ENCODE measurements around the gene ATP2B3. TPM values are rescaled to one million over a fixed set of nuclear protein-coding genes. Genes with fewer than 3 reads are reported as not detected.

The ATP2B3 gene
- total and polyA plus RNA-seq, 4 donors: 11.8 to 20.1 (median 16.6) TPM

DNA sequence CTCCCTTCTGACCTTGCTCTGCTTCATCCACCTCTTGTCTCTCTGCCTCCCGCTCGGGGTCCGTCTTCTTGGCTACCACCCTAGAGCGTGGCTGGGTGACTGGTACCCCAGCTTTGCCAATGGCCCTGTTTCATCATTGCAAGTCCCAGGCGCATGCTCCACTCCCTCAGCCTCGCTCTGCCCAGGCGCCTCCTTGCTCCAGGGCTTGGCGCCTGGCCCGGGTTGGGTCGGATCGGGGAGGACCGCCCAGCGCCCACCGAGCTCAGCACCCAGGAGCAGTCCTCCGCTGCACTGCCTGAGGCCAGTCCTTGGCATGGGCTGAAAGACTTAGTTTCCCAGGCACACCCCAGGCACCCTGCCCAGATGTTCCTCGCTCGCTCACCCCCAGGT is 22.1 kb upstream of the ATP2B3 start:
- DNase-seq (ENCODE audit: low read depth in 4 of 6, low spot score in 6 of 6): peak in 1 of 6 donors; percentile 55
- Histone ChIP-seq H3K4me3 (ENCODE audit: low read depth, low read length) (peak overlapping the region; percentile 42), H3K4me1 (ENCODE audit: control insufficient read depth, insufficient read depth, low read length) (peaks cover 73% of the 10 kb centered on the region), H3K36me3 (ENCODE audit: control insufficient read depth, insufficient read depth, low read length) (no peaks in the 10 kb centered on the region), H3K27ac (ENCODE audit: low read depth, low read length) (no peak overlapping the region), H3K27me3 (ENCODE audit: control insufficient read depth, insufficient read depth, low read length) (peaks cover 4% of the 10 kb centered on the region), H3K9me3 (ENCODE audit: control insufficient read depth, insufficient read depth, low read length) (no peaks in the 10 kb centered on the region)
- 58% methylated on average over 17 of the region's 17 CpGs for WGBS (ENCODE audit: insufficient coverage)

DNA sequence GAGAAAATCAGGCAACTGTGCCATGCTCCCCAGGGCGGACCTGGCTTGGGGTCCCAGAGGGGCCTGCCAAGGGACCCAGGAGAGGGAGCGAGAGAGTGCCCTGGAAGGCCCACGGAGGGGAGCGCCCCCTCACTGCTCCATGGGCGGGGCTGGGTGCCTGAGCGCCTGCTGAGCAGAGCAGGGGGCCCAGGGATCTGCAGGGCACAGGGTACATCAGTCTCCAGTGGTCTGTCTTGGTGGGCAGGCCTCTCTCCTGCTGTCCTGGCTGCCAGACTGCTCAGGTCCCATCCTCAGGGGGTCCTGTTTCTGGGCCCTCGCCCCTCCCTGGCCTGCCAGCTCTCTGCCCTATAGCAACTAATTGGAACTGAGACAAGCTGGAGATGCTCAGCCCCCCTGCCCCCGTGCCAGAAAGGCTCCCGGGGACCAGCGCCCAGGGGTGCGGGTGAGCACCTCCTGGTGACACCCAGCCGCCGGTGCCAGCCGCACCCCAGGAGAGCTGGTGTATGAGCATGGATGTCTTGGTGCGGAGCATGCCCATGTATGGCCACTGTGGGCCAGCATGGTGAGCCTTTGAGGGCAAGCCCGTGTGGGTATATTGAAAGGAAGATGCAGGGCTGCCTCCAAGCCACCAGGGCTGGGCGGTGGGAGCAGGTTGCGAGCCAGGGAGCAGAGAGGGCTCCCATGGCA is 21.4 kb upstream of the ATP2B3 start:
- no peaks in the 10 kb centered on the region for H3K9me3 ChIP-seq (ENCODE audit: control insufficient read depth, insufficient read depth, low read length)
- peak overlapping the region; percentile 33 for H3K27ac ChIP-seq (ENCODE audit: low read depth, low read length)
- H3K4me3 ChIP-seq (ENCODE audit: low read depth, low read length): peak overlapping the region; percentile 42
- no peak for DNase-seq (ENCODE audit: low read depth in 4 of 6, low spot score in 6 of 6)
- H3K36me3 ChIP-seq (ENCODE audit: control insufficient read depth, insufficient read depth, low read length): no peaks in the 10 kb centered on the region
- peaks cover 4% of the 10 kb centered on the region for H3K27me3 ChIP-seq (ENCODE audit: control insufficient read depth, insufficient read depth, low read length)
- peaks cover 72% of the 10 kb centered on the region for H3K4me1 ChIP-seq (ENCODE audit: control insufficient read depth, insufficient read depth, low read length)
- WGBS (ENCODE audit: insufficient coverage): 75% methylated on average over 18 of the region's 18 CpGs

DNA sequence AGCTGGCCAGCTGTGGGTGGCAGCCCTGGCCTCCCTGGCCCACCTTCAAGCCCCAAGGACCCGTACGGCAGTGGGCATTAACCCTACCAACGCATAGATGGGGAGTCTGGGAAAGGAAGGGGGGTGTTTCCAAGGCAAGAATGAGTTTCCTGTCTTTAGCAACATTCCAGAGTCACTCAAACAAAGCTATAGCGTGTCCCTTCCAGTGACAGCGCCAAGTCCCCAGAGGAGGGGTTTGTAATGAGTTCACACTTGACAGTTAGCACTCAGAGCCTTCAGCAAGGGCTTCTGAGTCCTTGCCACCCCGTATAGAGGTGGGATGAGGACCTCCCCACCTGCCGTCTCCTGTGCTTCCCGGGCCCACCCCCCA is 20.9 kb upstream of the ATP2B3 start:
- no CpG with 5 or more reads among the region's 8 CpGs for WGBS (ENCODE audit: insufficient coverage)
- peak overlapping the region; percentile 33 for H3K27ac ChIP-seq (ENCODE audit: low read depth, low read length)
- peak overlapping the region; percentile 42 for H3K4me3 ChIP-seq (ENCODE audit: low read depth, low read length)
- no peak for DNase-seq (ENCODE audit: low read depth in 4 of 6, low spot score in 6 of 6)
- no peaks in the 10 kb centered on the region for H3K9me3 ChIP-seq (ENCODE audit: control insufficient read depth, insufficient read depth, low read length)
- peaks cover 4% of the 10 kb centered on the region for H3K27me3 ChIP-seq (ENCODE audit: control insufficient read depth, insufficient read depth, low read length)
- H3K4me1 ChIP-seq (ENCODE audit: control insufficient read depth, insufficient read depth, low read length): peaks cover 72% of the 10 kb centered on the region
- no peaks in the 10 kb centered on the region for H3K36me3 ChIP-seq (ENCODE audit: control insufficient read depth, insufficient read depth, low read length)

DNA sequence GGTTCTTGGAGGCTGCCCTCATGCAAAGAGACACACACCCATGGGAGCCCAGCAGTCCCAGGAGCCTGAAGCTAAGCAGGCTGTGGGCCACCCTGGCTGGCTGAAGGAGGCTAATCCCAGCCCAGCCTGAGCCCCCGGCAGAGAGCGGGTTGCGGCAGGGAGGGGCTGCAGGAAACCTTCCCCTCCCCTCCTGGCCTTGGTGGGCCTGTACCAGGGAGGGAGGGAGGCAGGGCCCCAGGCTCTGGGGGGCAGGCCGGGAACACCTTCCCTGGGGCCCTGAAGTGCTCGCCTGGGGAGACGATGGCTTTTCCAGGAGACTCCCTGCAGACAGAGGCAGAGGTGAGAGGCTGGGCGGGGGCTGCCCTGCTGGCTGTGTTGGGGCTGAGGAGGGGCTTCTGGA is 19.0 kb upstream of the ATP2B3 start:
- DNase-seq (ENCODE audit: low read depth in 4 of 6, low spot score in 6 of 6): no peak
- H3K36me3 ChIP-seq (ENCODE audit: control insufficient read depth, insufficient read depth, low read length): peaks cover 4% of the 10 kb centered on the region
- 58% methylated on average over 4 of the region's 7 CpGs for WGBS (ENCODE audit: insufficient coverage)
- H3K9me3 ChIP-seq (ENCODE audit: control insufficient read depth, insufficient read depth, low read length): no peaks in the 10 kb centered on the region
- H3K27me3 ChIP-seq (ENCODE audit: control insufficient read depth, insufficient read depth, low read length): peaks cover 4% of the 10 kb centered on the region
- H3K4me1 ChIP-seq (ENCODE audit: control insufficient read depth, insufficient read depth, low read length): peaks cover 72% of the 10 kb centered on the region
- no peak overlapping the region for H3K27ac ChIP-seq (ENCODE audit: low read depth, low read length)
- H3K4me3 ChIP-seq (ENCODE audit: low read depth, low read length): no peak overlapping the region

DNA sequence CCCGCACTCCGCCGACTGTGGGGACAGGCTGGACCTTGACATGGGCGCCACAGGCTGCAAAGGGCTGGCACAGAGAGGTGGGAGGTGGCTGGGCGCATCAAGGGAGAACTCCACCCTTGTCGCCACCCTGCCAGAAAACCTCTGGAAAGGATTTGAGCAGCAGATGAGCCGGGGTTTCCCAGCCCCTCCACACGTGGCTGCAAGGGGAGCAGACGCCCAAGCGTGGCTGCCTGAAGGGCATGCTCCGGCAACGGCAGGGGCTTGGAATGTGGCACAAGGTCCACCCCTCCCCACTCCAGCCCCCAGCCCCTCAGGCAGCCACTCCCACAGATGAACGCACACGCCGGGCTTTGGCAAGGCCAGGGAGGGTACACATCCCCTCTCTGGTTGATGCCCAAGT is 18.1 kb upstream of the ATP2B3 start:
- Histone ChIP-seq H3K4me3 (ENCODE audit: low read depth, low read length) (no peak overlapping the region), H3K27ac (ENCODE audit: low read depth, low read length) (no peak overlapping the region), H3K27me3 (ENCODE audit: control insufficient read depth, insufficient read depth, low read length) (peaks cover 4% of the 10 kb centered on the region), H3K9me3 (ENCODE audit: control insufficient read depth, insufficient read depth, low read length) (no peaks in the 10 kb centered on the region), H3K4me1 (ENCODE audit: control insufficient read depth, insufficient read depth, low read length) (peaks cover 63% of the 10 kb centered on the region), H3K36me3 (ENCODE audit: control insufficient read depth, insufficient read depth, low read length) (peaks cover 4% of the 10 kb centered on the region)
- WGBS (ENCODE audit: insufficient coverage): 65% methylated on average over 15 of the region's 15 CpGs
- no peak for DNase-seq (ENCODE audit: low read depth in 4 of 6, low spot score in 6 of 6)

DNA sequence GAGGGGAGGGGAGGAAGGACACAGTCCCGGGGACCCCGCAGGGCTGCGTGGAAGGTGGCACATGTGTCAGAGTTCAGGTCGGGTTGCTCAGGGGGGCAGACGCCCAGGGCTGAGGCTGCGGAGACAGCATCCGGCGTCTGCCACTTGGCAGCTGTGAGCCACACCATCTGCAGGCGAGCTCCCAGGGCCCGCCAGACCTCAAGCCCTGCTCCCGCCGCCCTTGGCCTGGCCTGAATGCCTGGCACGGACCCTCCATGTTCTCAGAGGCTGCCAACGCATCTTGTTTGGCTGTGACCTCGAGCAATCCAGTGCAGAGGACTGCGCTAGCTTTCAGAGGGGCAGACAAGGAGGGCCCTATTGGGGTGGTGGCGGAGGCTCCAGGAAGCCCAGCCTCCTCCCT is 17.6 kb upstream of the ATP2B3 start:
- no peak overlapping the region for H3K27ac ChIP-seq (ENCODE audit: low read depth, low read length)
- no peak overlapping the region for H3K4me3 ChIP-seq (ENCODE audit: low read depth, low read length)
- H3K9me3 ChIP-seq (ENCODE audit: control insufficient read depth, insufficient read depth, low read length): no peaks in the 10 kb centered on the region
- peak in 1 of 6 donors; percentile 69 for DNase-seq (ENCODE audit: low read depth in 4 of 6, low spot score in 6 of 6)
- WGBS (ENCODE audit: insufficient coverage): 62% methylated on average over 16 of the region's 17 CpGs
- H3K4me1 ChIP-seq (ENCODE audit: control insufficient read depth, insufficient read depth, low read length): peaks cover 60% of the 10 kb centered on the region
- peaks cover 3% of the 10 kb centered on the region for H3K27me3 ChIP-seq (ENCODE audit: control insufficient read depth, insufficient read depth, low read length)
- peaks cover 4% of the 10 kb centered on the region for H3K36me3 ChIP-seq (ENCODE audit: control insufficient read depth, insufficient read depth, low read length)

DNA sequence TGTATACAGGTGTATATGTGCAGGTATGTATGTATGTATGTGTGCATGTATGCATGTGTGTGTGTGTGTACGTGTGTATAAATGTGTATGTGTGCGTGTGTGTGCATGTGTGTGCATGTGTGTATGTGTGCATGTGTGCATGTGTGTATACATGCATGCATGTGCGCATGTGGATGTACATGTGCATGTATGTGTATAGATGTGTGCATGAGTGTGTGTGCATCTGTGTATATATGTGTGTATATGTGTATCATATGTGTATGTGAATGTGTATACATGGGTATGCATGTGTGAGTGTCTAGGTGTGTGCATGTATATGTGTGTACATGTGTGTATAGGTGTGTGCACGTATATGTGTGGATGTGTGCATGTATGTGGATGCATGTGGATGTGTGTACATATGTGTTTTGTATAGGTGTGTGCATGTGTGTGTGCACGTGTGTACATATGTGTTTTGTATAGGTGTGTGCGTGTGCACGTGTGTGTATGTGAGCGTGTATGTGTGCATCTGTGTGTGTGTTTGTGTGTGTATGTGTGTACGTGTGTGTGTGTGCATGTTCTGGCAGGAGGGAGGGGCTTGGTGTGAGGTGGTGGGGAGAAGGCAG is 16.7 kb upstream of the ATP2B3 start:
- H3K36me3 ChIP-seq (ENCODE audit: control insufficient read depth, insufficient read depth, low read length): peaks cover 4% of the 10 kb centered on the region
- H3K9me3 ChIP-seq (ENCODE audit: control insufficient read depth, insufficient read depth, low read length): no peaks in the 10 kb centered on the region
- no peak overlapping the region for H3K27ac ChIP-seq (ENCODE audit: low read depth, low read length)
- 92% methylated on average over 9 of the region's 9 CpGs for WGBS (ENCODE audit: insufficient coverage)
- H3K4me1 ChIP-seq (ENCODE audit: control insufficient read depth, insufficient read depth, low read length): peaks cover 51% of the 10 kb centered on the region
- DNase-seq (ENCODE audit: low read depth in 4 of 6, low spot score in 6 of 6): no peak
- H3K27me3 ChIP-seq (ENCODE audit: control insufficient read depth, insufficient read depth, low read length): peaks cover 2% of the 10 kb centered on the region
- H3K4me3 ChIP-seq (ENCODE audit: low read depth, low read length): no peak overlapping the region

DNA sequence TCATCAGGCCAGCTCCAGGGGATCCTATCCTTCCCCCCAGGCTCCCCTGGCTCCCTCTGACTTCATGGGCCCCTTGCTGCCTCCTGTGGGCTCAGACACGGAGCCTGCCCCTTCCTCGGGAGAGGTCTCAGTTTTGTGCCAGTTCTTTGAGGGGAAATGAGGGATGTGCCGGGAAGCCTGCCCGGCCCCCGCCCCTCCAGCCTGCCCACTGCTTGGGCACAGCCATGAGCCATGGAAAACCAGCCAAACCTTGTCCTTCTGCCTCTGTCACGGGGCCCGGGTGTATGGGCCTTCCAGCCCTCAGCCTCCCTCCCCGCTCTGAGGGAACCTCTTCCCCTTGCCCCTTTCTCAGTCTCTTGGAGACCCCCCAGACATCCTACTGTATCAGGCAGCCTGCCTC is 15.9 kb upstream of the ATP2B3 start:
- Histone ChIP-seq H3K4me1 (ENCODE audit: control insufficient read depth, insufficient read depth, low read length) (peaks cover 43% of the 10 kb centered on the region), H3K27me3 (ENCODE audit: control insufficient read depth, insufficient read depth, low read length) (no peaks in the 10 kb centered on the region), H3K27ac (ENCODE audit: low read depth, low read length) (no peak overlapping the region), H3K9me3 (ENCODE audit: control insufficient read depth, insufficient read depth, low read length) (no peaks in the 10 kb centered on the region), H3K36me3 (ENCODE audit: control insufficient read depth, insufficient read depth, low read length) (peaks cover 4% of the 10 kb centered on the region), H3K4me3 (ENCODE audit: low read depth, low read length) (no peak overlapping the region)
- WGBS (ENCODE audit: insufficient coverage): 72% methylated on average over 7 of the region's 8 CpGs
- DNase-seq (ENCODE audit: low read depth in 4 of 6, low spot score in 6 of 6): peak in 1 of 6 donors; percentile 61

DNA sequence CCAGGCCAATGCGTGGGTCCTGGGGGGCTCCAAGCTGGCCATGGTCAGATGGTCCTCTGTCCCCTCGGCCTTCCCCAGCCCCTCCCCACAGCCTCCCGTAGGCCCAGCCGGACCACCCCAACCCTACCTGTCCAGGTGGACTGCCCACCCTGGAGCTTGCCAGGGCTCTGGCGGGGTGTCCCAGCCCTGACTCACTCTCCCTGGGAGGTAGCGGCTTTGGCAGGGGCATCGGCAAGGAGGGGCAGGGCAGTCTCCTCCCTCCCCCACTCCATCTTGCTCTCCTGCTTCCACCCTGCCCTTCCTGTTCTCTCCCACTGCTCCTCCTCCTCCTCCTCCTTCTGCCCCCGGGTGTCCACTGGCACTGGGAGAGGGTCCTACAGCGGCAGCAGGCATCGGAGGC is 15.3 kb upstream of the ATP2B3 start:
- H3K9me3 ChIP-seq (ENCODE audit: control insufficient read depth, insufficient read depth, low read length): no peaks in the 10 kb centered on the region
- H3K27me3 ChIP-seq (ENCODE audit: control insufficient read depth, insufficient read depth, low read length): no peaks in the 10 kb centered on the region
- no peak overlapping the region for H3K4me3 ChIP-seq (ENCODE audit: low read depth, low read length)
- WGBS (ENCODE audit: insufficient coverage): 81% methylated on average over 9 of the region's 10 CpGs
- peaks cover 42% of the 10 kb centered on the region for H3K4me1 ChIP-seq (ENCODE audit: control insufficient read depth, insufficient read depth, low read length)
- peaks cover 4% of the 10 kb centered on the region for H3K36me3 ChIP-seq (ENCODE audit: control insufficient read depth, insufficient read depth, low read length)
- no peak for DNase-seq (ENCODE audit: low read depth in 4 of 6, low spot score in 6 of 6)
- no peak overlapping the region for H3K27ac ChIP-seq (ENCODE audit: low read depth, low read length)

DNA sequence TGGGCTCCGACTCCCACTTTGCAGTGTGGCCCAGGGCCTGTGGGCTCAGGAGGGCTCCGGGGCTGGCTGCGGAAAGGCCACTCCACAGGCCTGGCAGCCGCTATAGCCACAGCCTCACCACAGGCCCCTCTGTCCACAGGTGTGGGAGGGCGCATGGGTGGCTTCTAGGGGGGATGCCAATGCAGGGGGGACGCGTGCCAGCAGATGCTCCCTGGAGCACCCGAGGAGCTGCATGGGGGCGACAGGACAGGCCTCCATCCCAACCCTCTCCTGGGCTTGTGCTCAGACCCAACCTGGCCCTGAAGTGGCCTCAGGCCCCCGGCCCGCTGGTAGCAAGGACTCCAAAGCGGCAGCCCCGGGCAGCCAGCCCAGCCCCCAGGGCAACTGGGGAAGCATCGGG is 14.6 kb upstream of the ATP2B3 start:
- DNase-seq (ENCODE audit: low read depth in 4 of 6, low spot score in 6 of 6): no peak
- H3K36me3 ChIP-seq (ENCODE audit: control insufficient read depth, insufficient read depth, low read length): peaks cover 4% of the 10 kb centered on the region
- H3K27ac ChIP-seq (ENCODE audit: low read depth, low read length): no peak overlapping the region
- H3K9me3 ChIP-seq (ENCODE audit: control insufficient read depth, insufficient read depth, low read length): no peaks in the 10 kb centered on the region
- no peak overlapping the region for H3K4me3 ChIP-seq (ENCODE audit: low read depth, low read length)
- peaks cover 47% of the 10 kb centered on the region for H3K4me1 ChIP-seq (ENCODE audit: control insufficient read depth, insufficient read depth, low read length)
- WGBS (ENCODE audit: insufficient coverage): 88% methylated on average over 14 of the region's 14 CpGs
- H3K27me3 ChIP-seq (ENCODE audit: control insufficient read depth, insufficient read depth, low read length): no peaks in the 10 kb centered on the region
